Loucy (cell line): Measurements from ENCODE around the gene PIK3CB.

Experiments
- H2AFZ ChIP-seq: fragments of 200-600 bp; sonication (generic); 2 replicates; pipeline ENCODE4 v1.6.0; 2016; ENCODE audit warnings: antibody characterized with exemption, mild to moderate bottlenecking, low read length, moderate library complexity
- H3F3A ChIP-seq: fragments of 200-600 bp; 2 replicates; pipeline ENCODE4 v1.6.0; 2016; ENCODE audit warnings: antibody characterized with exemption, low read depth, mild to moderate bottlenecking
- H3K27me3 ChIP-seq: fragments of 200-600 bp; sonication (generic); 2 replicates; pipeline ENCODE4 v1.6.1; 2014; ENCODE audit warnings: low read length, mild to moderate bottlenecking; ENCODE audit not compliant: insufficient read depth, poor library complexity, severe bottlenecking
- H3K36me3 ChIP-seq: fragments of 200-600 bp; sonication (generic); 2 replicates; pipeline ENCODE4 v1.6.1; 2016; ENCODE audit warnings: low read length; ENCODE audit not compliant: insufficient read depth
- H3K4me1 ChIP-seq: fragments of 200-600 bp; sonication (generic); 2 replicates; pipeline ENCODE4 v1.5.1; 2014; ENCODE audit warnings: low read length, mild to moderate bottlenecking; ENCODE audit not compliant: insufficient read depth, poor library complexity, severe bottlenecking
- H3K4me2 ChIP-seq: fragments of 200-600 bp; sonication (generic); 2 replicates; pipeline ENCODE4 v1.6.0; 2014; ENCODE audit warnings: antibody characterized with exemption, low read length, low read depth, mild to moderate bottlenecking; ENCODE audit not compliant: poor library complexity, severe bottlenecking
- H3K4me3 ChIP-seq: fragments of 200-600 bp; sonication (generic); 2 replicates; pipeline ENCODE4 v1.5.1; 2014; ENCODE audit warnings: low read length, mild to moderate bottlenecking, mixed read lengths; ENCODE audit not compliant: poor library complexity, severe bottlenecking
- H3K79me2 ChIP-seq: fragments of 200-600 bp; sonication (generic); 2 replicates; pipeline ENCODE4 v1.6.1; 2014; ENCODE audit warnings: low read length; ENCODE audit not compliant: insufficient read depth
- H3K9ac ChIP-seq: fragments of 200-600 bp; sonication (generic); 2 replicates; pipeline ENCODE4 v1.6.0; 2014; ENCODE audit warnings: mild to moderate bottlenecking, low read depth, low read length, moderate library complexity; ENCODE audit not compliant: poor library complexity, severe bottlenecking
- H3K9me2 ChIP-seq: fragments of 200-600 bp; sonication (generic); replicated peaks from 2 replicates; pipeline ENCODE4 v1.6.1; 2016; ENCODE audit warnings: low read depth, low read length, mixed read lengths
- H3K9me3 ChIP-seq: fragments of 200-600 bp; sonication (generic); 2 replicates; pipeline ENCODE4 v1.6.1; 2014; ENCODE audit warnings: mild to moderate bottlenecking, antibody characterized with exemption, low read length, low read depth; ENCODE audit not compliant: insufficient read depth
- H4K20me1 ChIP-seq: fragments of 200-600 bp; sonication (generic); 2 replicates; pipeline ENCODE4 v1.6.0; 2014; ENCODE audit warnings: antibody characterized with exemption, low read length, mild to moderate bottlenecking; ENCODE audit not compliant: insufficient read depth, poor library complexity, severe bottlenecking
- CTCF ChIP-seq: fragments of 200-600 bp; sonication (generic); conservative IDR thresholded peaks from 2 replicates; pipeline ENCODE4 v1.5.1; 2014; ENCODE audit warnings: mild to moderate bottlenecking, antibody characterized with exemption, low read length
- EZH2phosphoT487 ChIP-seq: fragments of 200-600 bp; IDR thresholded peaks from 2 replicates; pipeline ENCODE4 v1.6.1; 2018; ENCODE audit warnings: antibody characterized with exemption, mild to moderate bottlenecking, moderate library complexity, borderline replicate concordance

PIK3CB gene

GRCh38 chr3:138817695-138818094 lies 17.0 kb downstream of the PIK3CB start:
- Histone ChIP-seq H3K4me2 (peak overlapping the region; percentile 8), H2AFZ (no peak overlapping the region), H3F3A (no peaks in the 10 kb centered on the region), H3K36me3 (no peaks in the 10 kb centered on the region; the same call in 1 of the 2 replicates), H4K20me1 (peaks cover 22% of the 10 kb centered on the region), H3K9me2 (no peaks in the 10 kb centered on the region), H3K9me3 (no peaks in the 10 kb centered on the region), H3K27me3 (no peaks in the 10 kb centered on the region), H3K4me3 (no peak overlapping the region), H3K9ac (no peak overlapping the region), H3K79me2 (peaks cover 77% of the 10 kb centered on the region), H3K4me1 (peaks cover 15% of the 10 kb centered on the region)
- TF ChIP-seq CTCF (no peak), EZH2phosphoT487 (no peak)

- no peak for TF ChIP-seq EZH2phosphoT487
- TF ChIP-seq CTCF = no peak
- H2AFZ ChIP-seq = no peak overlapping the region
- H3K4me3 ChIP-seq = no peak overlapping the region
- no peak overlapping the region for H3K4me2 ChIP-seq
- no peak overlapping the region for H3K9ac ChIP-seq
- H3K4me1 ChIP-seq = peaks cover 19% of the 10 kb centered on the region
- H4K20me1 ChIP-seq = peaks cover 14% of the 10 kb centered on the region
- H3K9me3 ChIP-seq = no peaks in the 10 kb centered on the region
- H3F3A ChIP-seq = no peaks in the 10 kb centered on the region
- H3K79me2 ChIP-seq = peaks cover 82% of the 10 kb centered on the region
- H3K27me3 ChIP-seq = no peaks in the 10 kb centered on the region
- H3K9me2 ChIP-seq = no peaks in the 10 kb centered on the region
- H3K36me3 ChIP-seq = no peaks in the 10 kb centered on the region
These were observed 21.9 kb downstream of the PIK3CB start for GRCh38 chr3:138812806-138813205.

GRCh38 chr3:138809500-138810256 lies 25.1 kb downstream of the PIK3CB start:
- Histone ChIP-seq H3K27me3 (no peaks in the 10 kb centered on the region), H3K9me2 (no peaks in the 10 kb centered on the region), H2AFZ (no peak overlapping the region), H3K4me2 (peak overlapping the region; percentile 49), H3K4me1 (peaks cover 9% of the 10 kb centered on the region), H3K36me3 (no peaks in the 10 kb centered on the region; the same call in 1 of the 2 replicates), H3K9ac (no peak overlapping the region), H3K79me2 (peaks cover 91% of the 10 kb centered on the region), H3K4me3 (no peak overlapping the region), H3K9me3 (no peaks in the 10 kb centered on the region), H3F3A (no peaks in the 10 kb centered on the region), H4K20me1 (peaks cover 9% of the 10 kb centered on the region)
- TF ChIP-seq EZH2phosphoT487 (no peak), CTCF (no peak)
